Tibial artery (tissue), 4 donors: ENCODE results near the gene ZC3H7B.

ENCODE experiments used
- DNase-seq, 2 donors: peaks; one replicate each; pipeline ENCODE4 v3.0.0-alpha.2; 2019
- H3K27ac ChIP-seq, 2 donors: fragments of 200-600 bp; sonication (generic) in 1 of 2; 1 replicate in 1 of 2; 2 replicates in 1 of 2; pipeline ENCODE4 v1.5.1; 2018 to 2019; ENCODE audit warnings: mild to moderate bottlenecking in 1 of 2
- H3K27me3 ChIP-seq, 2 donors: fragments of 200-600 bp; sonication (generic) in 1 of 2; one replicate each; pipeline versions ENCODE4 v1.5.1 to v1.6.0; 2016 to 2019
- H3K36me3 ChIP-seq, 3 donors: fragments of 200-600 bp; sonication (generic) in 2 of 3; one replicate each; pipeline ENCODE4 v1.5.1; 2016 to 2019; ENCODE audit warnings: mild to moderate bottlenecking in 2 of 3
- H3K4me1 ChIP-seq, 4 donors: fragments of 200-600 bp; sonication (generic) in 2 of 4; 1 replicate in 3 of 4; 2 replicates in 1 of 4; pipeline ENCODE4 v1.5.1; 2016 to 2019
- H3K4me3 ChIP-seq, 2 donors: fragments of 200-600 bp; sonication (generic) in 1 of 2; 1 replicate in 1 of 2; 2 replicates in 1 of 2; pipeline ENCODE4 v1.5.1; 2018 to 2019; ENCODE audit warnings: mild to moderate bottlenecking in 2 of 2
- H3K9me3 ChIP-seq, 3 donors: fragments of 200-600 bp; sonication (generic) in 1 of 3; one replicate each; pipeline ENCODE4 v1.5.1; 2016 to 2019
- intact Hi-C: fragments of 100-400 bp; cut with DNase I; formaldehyde crosslinking; loops from one replicate; pipeline ENCODE4 v1.15.0; 2023; ENCODE audit warnings: low total_unique reads
- TF ChIP-seq, protein P1 (sequence below), 2 experiments: fragments of 200-600 bp in 1 of 2; fragments of 450-650 bp in 1 of 2; IDR thresholded peaks; one replicate each; pipeline ENCODE4 v1.5.1; 2017 to 2019; ENCODE audit warnings: antibody characterized with exemption in 2 of 2, mild to moderate bottlenecking in 1 of 2, moderate library complexity in 1 of 2

Gene ZC3H7B

GRCh38 chr22:41296826-41297667 lies 4.3 kb upstream of the ZC3H7B start:
- Histone ChIP-seq H3K4me1 (peaks cover 0 to 8% (median 5%) of the 10 kb centered on the region in 4 donors), H3K4me3 (no peak overlapping the region), H3K27me3 (no peaks in the 10 kb centered on the region), H3K27ac (no peak overlapping the region), H3K36me3 (no peaks in the 10 kb centered on the region), H3K9me3 (no peaks in the 10 kb centered on the region)
- TF ChIP-seq, protein P1, sequence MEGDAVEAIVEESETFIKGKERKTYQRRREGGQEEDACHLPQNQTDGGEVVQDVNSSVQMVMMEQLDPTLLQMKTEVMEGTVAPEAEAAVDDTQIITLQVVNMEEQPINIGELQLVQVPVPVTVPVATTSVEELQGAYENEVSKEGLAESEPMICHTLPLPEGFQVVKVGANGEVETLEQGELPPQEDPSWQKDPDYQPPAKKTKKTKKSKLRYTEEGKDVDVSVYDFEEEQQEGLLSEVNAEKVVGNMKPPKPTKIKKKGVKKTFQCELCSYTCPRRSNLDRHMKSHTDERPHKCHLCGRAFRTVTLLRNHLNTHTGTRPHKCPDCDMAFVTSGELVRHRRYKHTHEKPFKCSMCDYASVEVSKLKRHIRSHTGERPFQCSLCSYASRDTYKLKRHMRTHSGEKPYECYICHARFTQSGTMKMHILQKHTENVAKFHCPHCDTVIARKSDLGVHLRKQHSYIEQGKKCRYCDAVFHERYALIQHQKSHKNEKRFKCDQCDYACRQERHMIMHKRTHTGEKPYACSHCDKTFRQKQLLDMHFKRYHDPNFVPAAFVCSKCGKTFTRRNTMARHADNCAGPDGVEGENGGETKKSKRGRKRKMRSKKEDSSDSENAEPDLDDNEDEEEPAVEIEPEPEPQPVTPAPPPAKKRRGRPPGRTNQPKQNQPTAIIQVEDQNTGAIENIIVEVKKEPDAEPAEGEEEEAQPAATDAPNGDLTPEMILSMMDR (IDR thresholded peaks at IDR 0.05) = no peak
- DNase-seq = no peak
- intact Hi-C loops = no loop called here

GRCh38 chr22:41300661-41301060 lies 664 bp upstream of the ZC3H7B start:
- Histone ChIP-seq H3K4me3 (peak overlapping the region; percentile 81 to 87), H3K27ac (peak overlapping the region; percentile 80 to 83), H3K36me3 (no peaks in the 10 kb centered on the region), H3K27me3 (no peaks in the 10 kb centered on the region), H3K4me1 (peaks cover 0 to 28% (median 14%) of the 10 kb centered on the region in 4 donors), H3K9me3 (no peaks in the 10 kb centered on the region)
- TF ChIP-seq, protein P1 (IDR thresholded peaks at IDR 0.05) = no peak
- intact Hi-C loops = loop anchor here (10.0 kb wide), 1 partner anchor 64 kb away; no protein-coding TSS in a partner anchor
- no peak for DNase-seq

GRCh38 chr22:41302021-41302767 lies 869 bp downstream of the ZC3H7B start:
- Histone ChIP-seq H3K4me1 (peaks cover 0 to 29% (median 14%) of the 10 kb centered on the region in 4 donors), H3K27me3 (no peaks in the 10 kb centered on the region), H3K36me3 (no peaks in the 10 kb centered on the region), H3K9me3 (no peaks in the 10 kb centered on the region), H3K4me3 (peak overlapping the region; percentile 81 to 87), H3K27ac (peak overlapping the region; percentile 80 to 83)
- DNase-seq = no peak
- TF ChIP-seq, protein P1 (IDR thresholded peaks at IDR 0.05) = no peak
- intact Hi-C loops = loop anchor here (10.0 kb wide), 1 partner anchor 63 kb away; no protein-coding TSS in a partner anchor

GRCh38 chr22:41302811-41303210 lies 1.5 kb downstream of the ZC3H7B start:
- Histone ChIP-seq H3K4me3 (peak overlapping the region; percentile 81 to 87), H3K27me3 (no peaks in the 10 kb centered on the region), H3K4me1 (peaks cover 0 to 32% (median 14%) of the 10 kb centered on the region in 4 donors), H3K9me3 (no peaks in the 10 kb centered on the region), H3K36me3 (peaks cover 0 to 6% (median 0%) of the 10 kb centered on the region in 3 donors), H3K27ac (peak overlapping the region; percentile 80 to 83)
- intact Hi-C loops = loop anchor here (10.0 kb wide), 1 partner anchor 62 kb away; no protein-coding TSS in a partner anchor
- DNase-seq = no peak
- TF ChIP-seq, protein P1 (IDR thresholded peaks at IDR 0.05) = no peak

DNA sequence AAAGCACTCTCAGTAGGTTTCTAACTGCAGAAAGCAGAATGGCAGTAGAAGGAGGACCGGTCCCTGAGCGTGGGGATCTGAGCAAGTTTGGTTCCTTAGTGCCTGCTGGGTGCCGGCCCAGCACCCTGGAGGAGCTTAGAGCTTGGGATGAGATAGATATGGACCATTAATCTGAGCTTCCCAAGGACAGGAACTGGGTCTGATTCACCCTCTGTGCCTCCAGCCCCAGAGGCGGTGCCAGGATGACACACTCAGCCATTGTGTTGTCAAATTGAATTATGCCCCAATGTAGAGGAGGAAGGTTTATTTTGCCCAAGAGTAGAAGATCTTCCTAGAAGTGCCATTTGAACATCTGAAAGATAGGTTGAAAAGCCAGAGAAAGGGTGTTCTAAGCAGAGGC lies 4.3 kb downstream of the ZC3H7B start:
- DNase-seq = peak in 1 of 2 donors; percentile 25
- H3K27me3 ChIP-seq = no peaks in the 10 kb centered on the region
- TF ChIP-seq, protein P1 (IDR thresholded peaks at IDR 0.05) = no peak
- H3K4me1 ChIP-seq = peaks cover 0 to 33% (median 15%) of the 10 kb centered on the region in 4 donors
- no peaks in the 10 kb centered on the region for H3K9me3 ChIP-seq
- peaks cover 0 to 10% (median 0%) of the 10 kb centered on the region in 3 donors for H3K36me3 ChIP-seq
- intact Hi-C loops = loop anchor here (10.0 kb wide), 1 partner anchor 59 kb away; no protein-coding TSS in a partner anchor
- no peak overlapping the region for H3K27ac ChIP-seq
- no peak overlapping the region for H3K4me3 ChIP-seq
